Fibroblast of lung (primary cell): ENCODE measurements around the gene SUPT3H. TPM values are rescaled to one million over a fixed set of nuclear protein-coding genes. Genes with fewer than 3 reads are reported as not detected.

Experiments
- DNase-seq, 2 donors: peaks; one replicate each; pipeline versions ENCODE4 v3.0.0 to v3.0.0-alpha.2; 2010; ENCODE audit warnings: low read depth in 2 of 2
- H2AFZ ChIP-seq: 2 replicates; pipeline ENCODE4 v1.5.1; 2012; ENCODE audit warnings: low read length, control low read depth, inconsistent platforms
- H3K27ac ChIP-seq: 2 replicates; pipeline ENCODE4 v1.5.1; 2011; ENCODE audit warnings: low read length, control low read depth; ENCODE audit not compliant: insufficient read depth
- H3K27me3 ChIP-seq: 2 replicates; pipeline ENCODE4 v1.5.1; 2011; ENCODE audit warnings: mild to moderate bottlenecking, low read length; ENCODE audit not compliant: control insufficient read depth, insufficient read depth
- H3K36me3 ChIP-seq: 2 replicates; pipeline ENCODE4 v1.5.1; 2011; ENCODE audit warnings: low read length; ENCODE audit not compliant: control insufficient read depth, insufficient read depth
- H3K4me1 ChIP-seq: 2 replicates; pipeline ENCODE4 v1.5.1; 2011; ENCODE audit warnings: low read length; ENCODE audit not compliant: control insufficient read depth, insufficient read depth; ENCODE audit errors: extremely low read depth
- H3K4me2 ChIP-seq: 2 replicates; pipeline ENCODE4 v1.5.1; 2011; ENCODE audit warnings: low read length, control low read depth; ENCODE audit not compliant: insufficient read depth; ENCODE audit errors: extremely low read depth
- H3K4me3 ChIP-seq, 4 experiments: fragments of 200-600 bp in 1 of 4; sonication (generic) in 1 of 4; replicated peaks in 1 of 4; 2 replicates each; pipeline ENCODE4 v1.5.1; 2011 to 2016; ENCODE audit warnings: low read length in 4 of 4, low read depth in 3 of 4, mild to moderate bottlenecking in 3 of 4, control low read depth in 2 of 4, inconsistent platforms in 1 of 4, mixed read lengths in 1 of 4; ENCODE audit not compliant: insufficient read depth in 1 of 4; ENCODE audit errors: control extremely low read depth in 1 of 4
- H3K79me2 ChIP-seq: 2 replicates; pipeline ENCODE4 v1.5.1; 2012; ENCODE audit warnings: mild to moderate bottlenecking, low read length, inconsistent platforms; ENCODE audit not compliant: control insufficient read depth, insufficient read depth
- H3K9ac ChIP-seq: 2 replicates; pipeline ENCODE4 v1.5.1; 2011; ENCODE audit warnings: mild to moderate bottlenecking, low read length, control low read depth; ENCODE audit not compliant: insufficient read depth
- H3K9me3 ChIP-seq: 2 replicates; pipeline ENCODE4 v1.5.1; 2012; ENCODE audit warnings: low read depth, low read length; ENCODE audit not compliant: control insufficient read depth, insufficient read depth
- H4K20me1 ChIP-seq: 2 replicates; pipeline ENCODE4 v1.5.1; 2011; ENCODE audit warnings: low read length; ENCODE audit not compliant: control insufficient read depth, insufficient read depth; ENCODE audit errors: extremely low read depth
- CTCF ChIP-seq, 2 donors: IDR thresholded peaks in 1 of 2; conservative IDR thresholded peaks in 1 of 2; 1 replicate in 1 of 2; 2 replicates in 1 of 2; pipeline ENCODE4 v1.5.1; 2011 to 2012; ENCODE audit warnings: low read length in 2 of 2, control low read depth in 1 of 2, inconsistent platforms in 1 of 2, low read depth in 1 of 2, mild to moderate bottlenecking in 1 of 2
- EZH2 ChIP-seq: IDR thresholded peaks from 2 replicates; pipeline ENCODE4 v1.5.1; 2012; ENCODE audit warnings: low read length, control low read depth, mild to moderate bottlenecking; ENCODE audit errors: missing control alignments
- polyA plus RNA-seq, 2 donors: library from polyadenylated mRNA; depleted of rRNA in 1 of 2; stranded (reverse) in 1 of 2; unstranded in 1 of 2; fragments of >200 nt; gene quantifications; 2 replicates each; pipeline ENCODE4 v1.2.1, GENCODE V29; 2011 to 2012; ENCODE audit warnings: missing spikeins in 1 of 2
- total RNA-seq: library from RNA; depleted of rRNA; stranded (reverse); fragments of >200 nt; gene quantifications from 2 replicates; pipeline ENCODE4 v1.2.1, GENCODE V29; 2014

Gene SUPT3H
- total and polyA plus RNA-seq, 2 donors (not counting 1 experiment from before 2014, with no cell fraction given): 8.3 to 8.5 TPM

- Histone ChIP-seq H3K27me3 (no peaks in the 10 kb centered on the region), H3K9me3 (no peaks in the 10 kb centered on the region), H3K4me2 (no peak overlapping the region), H3K9ac (no peak overlapping the region), H3K4me1 (no peaks in the 10 kb centered on the region), H3K79me2 (no peaks in the 10 kb centered on the region), H3K36me3 (no peaks in the 10 kb centered on the region), H2AFZ (no peak overlapping the region), H4K20me1 (no peaks in the 10 kb centered on the region), H3K27ac (no peak overlapping the region), H3K4me3 (no peak overlapping the region)
- no peak for DNase-seq
- no peak for TF ChIP-seq EZH2
- no peak for TF ChIP-seq CTCF (conservative IDR thresholded peaks at IDR 0.05 in 1 of 2, IDR thresholded peaks at IDR 0.05 in 1 of 2; ENCODE audit: low read depth in 1 of 2, low read length in 2 of 2)
Measured at GRCh38 chr6:45275358-45275757, 102.4 kb downstream of the SUPT3H start.

GRCh38 chr6:45272626-45273025, 105.1 kb downstream of the SUPT3H start:
- Histone ChIP-seq H3K36me3 (no peaks in the 10 kb centered on the region), H3K4me3 (no peak overlapping the region), H3K9me3 (no peaks in the 10 kb centered on the region), H3K9ac (no peak overlapping the region), H3K4me2 (no peak overlapping the region), H3K27me3 (no peaks in the 10 kb centered on the region), H3K79me2 (no peaks in the 10 kb centered on the region), H3K4me1 (no peaks in the 10 kb centered on the region), H4K20me1 (no peaks in the 10 kb centered on the region), H2AFZ (no peak overlapping the region), H3K27ac (no peak overlapping the region)
- DNase-seq: no peak
- no peak for TF ChIP-seq EZH2
- TF ChIP-seq CTCF (conservative IDR thresholded peaks at IDR 0.05 in 1 of 2, IDR thresholded peaks at IDR 0.05 in 1 of 2; ENCODE audit: low read depth in 1 of 2, low read length in 2 of 2): no peak

GRCh38 chr6:45265246-45265645, 112.5 kb downstream of the SUPT3H start:
- no peaks in the 10 kb centered on the region for H3K36me3 ChIP-seq
- H3K79me2 ChIP-seq: no peaks in the 10 kb centered on the region
- H3K9me3 ChIP-seq: no peaks in the 10 kb centered on the region
- H3K4me3 ChIP-seq: no peak overlapping the region
- H4K20me1 ChIP-seq: no peaks in the 10 kb centered on the region
- H3K9ac ChIP-seq: no peak overlapping the region
- H2AFZ ChIP-seq: no peak overlapping the region
- DNase-seq: peak; percentile 6 to 55
- H3K27me3 ChIP-seq: no peaks in the 10 kb centered on the region
- H3K4me2 ChIP-seq: no peak overlapping the region
- no peak for TF ChIP-seq CTCF (conservative IDR thresholded peaks at IDR 0.05 in 1 of 2, IDR thresholded peaks at IDR 0.05 in 1 of 2; ENCODE audit: low read depth in 1 of 2, low read length in 2 of 2)
- no peaks in the 10 kb centered on the region for H3K4me1 ChIP-seq
- H3K27ac ChIP-seq: no peak overlapping the region
